GM19099 (cell line): ENCODE measurements around the gene UBTD2.

Experiments
- POLR2A ChIP-seq: IDR thresholded peaks from 3 replicates; pipeline ENCODE4 v1.6.1; 2011; ENCODE audit warnings: low read depth; ENCODE audit not compliant: insufficient read length; ENCODE audit errors: extremely low read depth

The UBTD2 gene

GRCh38 chr5:172302047-172302710 lies 18.6 kb upstream of the UBTD2 start:
- TF ChIP-seq POLR2A = no peak

- TF ChIP-seq POLR2A = no peak
Measured at GRCh38 chr5:172299916-172300439, 16.4 kb upstream of the UBTD2 start.

- no peak for TF ChIP-seq POLR2A
Measured at GRCh38 chr5:172294831-172295230, 11.3 kb upstream of the UBTD2 start.

GRCh38 chr5:172293745-172294342 lies 10.3 kb upstream of the UBTD2 start:
- TF ChIP-seq POLR2A = no peak

- TF ChIP-seq POLR2A = no peak
Measured at GRCh38 chr5:172293054-172293744, 9.6 kb upstream of the UBTD2 start.

GRCh38 chr5:172288465-172288864 lies 4.9 kb upstream of the UBTD2 start:
- TF ChIP-seq POLR2A = no peak

- TF ChIP-seq POLR2A = no peak
Measured at GRCh38 chr5:172285226-172286143, 1.9 kb upstream of the UBTD2 start.

GRCh38 chr5:172284611-172284980 lies 1.0 kb upstream of the UBTD2 start:
- TF ChIP-seq POLR2A = no peak

- peak; percentile 77 for TF ChIP-seq POLR2A
Measured at GRCh38 chr5:172283862-172284610, 472 bp upstream of the UBTD2 start.

- no peak for TF ChIP-seq POLR2A
Measured at GRCh38 chr5:172282272-172283019, 1.1 kb downstream of the UBTD2 start.

- no peak for TF ChIP-seq POLR2A
Measured at GRCh38 chr5:172281346-172281745, 2.2 kb downstream of the UBTD2 start.

GRCh38 chr5:172280929-172281328 lies 2.6 kb downstream of the UBTD2 start:
- no peak for TF ChIP-seq POLR2A

- TF ChIP-seq POLR2A = no peak
Measured at GRCh38 chr5:172280317-172280716, 3.2 kb downstream of the UBTD2 start.

- no peak for TF ChIP-seq POLR2A
Measured at GRCh38 chr5:172278356-172278755, 5.2 kb downstream of the UBTD2 start.
